ENCODE measurements around the gene TSPAN18. TPM values are rescaled to one million over a fixed set of nuclear protein-coding genes. Genes with fewer than 3 reads are reported as not detected.

TSPAN18 gene
- total and polyA plus RNA-seq, 2 experiments from 2014 or later = 6.0 to 10.6 TPM

- no peak overlapping the region for H3K4me2 ChIP-seq
- TF ChIP-seq ZNF462 (CRISPR knock-in tag; IDR thresholded peaks at IDR 0.05) = no peak
- peak; percentile 87 to 88 for TF ChIP-seq CTCF (conservative IDR thresholded peaks at IDR 0.05; ENCODE audit: low read depth in 2 of 2)
- no peaks in the 10 kb centered on the region for H3K27me3 ChIP-seq (ENCODE audit: insufficient read depth)
- H3K4me1 ChIP-seq (ENCODE audit: insufficient read depth) = peaks cover 35% of the 10 kb centered on the region
- ATAC-seq (peak; percentile 87), DNase-seq (ENCODE audit: low spot score) (peak; percentile 91)
- no peaks in the 10 kb centered on the region for H3K9me3 Mint-ChIP-seq
- H3K27ac Mint-ChIP-seq = no peak overlapping the region
- H3F3A ChIP-seq (replicated peaks; ENCODE audit: low read depth) = no peaks in the 10 kb centered on the region
- no peaks in the 10 kb centered on the region for H3K36me3 ChIP-seq (ENCODE audit: insufficient read depth)
- H3K4me3 Mint-ChIP-seq = no peak overlapping the region
- H3K79me2 ChIP-seq (replicated peaks; ENCODE audit: insufficient read depth) = no peaks in the 10 kb centered on the region
- no peak overlapping the region for H3K27ac ChIP-seq (ENCODE audit: low read depth)
- H2AFZ ChIP-seq = no peak overlapping the region
- H4K20me1 ChIP-seq (replicated peaks; ENCODE audit: insufficient read depth) = no peaks in the 10 kb centered on the region
- peaks cover 2% of the 10 kb centered on the region for H3K27me3 Mint-ChIP-seq (ENCODE audit: insufficient read depth, low read depth, poor library complexity)
- peaks cover 53% of the 10 kb centered on the region for H3K4me1 Mint-ChIP-seq
- no peaks in the 10 kb centered on the region for H3K9me2 ChIP-seq (ENCODE audit: insufficient read depth)
- H3K4me3 ChIP-seq = no peak overlapping the region
- no peaks in the 10 kb centered on the region; the same call in 1 of the 3 replicates for H3K36me3 Mint-ChIP-seq (ENCODE audit: low read depth)
These were observed 48.7 kb downstream of the TSPAN18 start for GRCh38 chr11:44775366-44775984.

- DNase-seq (ENCODE audit: low spot score) (no peak), ATAC-seq (no peak)
- no peaks in the 10 kb centered on the region for H3K79me2 ChIP-seq (replicated peaks; ENCODE audit: insufficient read depth)
- Mint-ChIP-seq H3K4me1 (peaks cover 58% of the 10 kb centered on the region), H3K27me3 (ENCODE audit: insufficient read depth, low read depth, poor library complexity) (peaks cover 2% of the 10 kb centered on the region), H3K27ac (no peak overlapping the region), H3K4me3 (no peak overlapping the region), H3K36me3 (ENCODE audit: low read depth) (no peaks in the 10 kb centered on the region; the same call in 1 of the 3 replicates), H3K9me3 (no peaks in the 10 kb centered on the region)
- H3K36me3 ChIP-seq (ENCODE audit: insufficient read depth) = no peaks in the 10 kb centered on the region
- no peak overlapping the region for H3K4me3 ChIP-seq
- no peak overlapping the region for H3K4me2 ChIP-seq
- no peaks in the 10 kb centered on the region for H3K9me2 ChIP-seq (ENCODE audit: insufficient read depth)
- H4K20me1 ChIP-seq (replicated peaks; ENCODE audit: insufficient read depth) = no peaks in the 10 kb centered on the region
- no peak overlapping the region for H2AFZ ChIP-seq
- H3F3A ChIP-seq (replicated peaks; ENCODE audit: low read depth) = no peaks in the 10 kb centered on the region
- no peaks in the 10 kb centered on the region for H3K27me3 ChIP-seq (ENCODE audit: insufficient read depth)
- H3K27ac ChIP-seq (ENCODE audit: low read depth) = no peak overlapping the region
- peaks cover 40% of the 10 kb centered on the region for H3K4me1 ChIP-seq (ENCODE audit: insufficient read depth)
- TF ChIP-seq ETS1 (IDR thresholded peaks at IDR 0.05) (no peak), STAT1 (IDR thresholded peaks at IDR 0.05; ENCODE audit: unreplicated experiment) (no peak), POLR2AphosphoS5 (IDR thresholded peaks at IDR 0.05; ENCODE audit: low read depth) (no peak), CREB1 (CRISPR knock-in tag; IDR thresholded peaks at IDR 0.05; ENCODE audit: low read depth) (no peak), JUNB (IDR thresholded peaks at IDR 0.05; ENCODE audit: unreplicated experiment) (no peak), EZH2phosphoT487 (IDR thresholded peaks at IDR 0.05; ENCODE audit: unreplicated experiment) (no peak), NANOG (IDR thresholded peaks at IDR 0.05; ENCODE audit: borderline replicate concordance) (no peak), ZNF331 (CRISPR knock-in tag; IDR thresholded peaks at IDR 0.05; ENCODE audit: low read depth) (no peak), CTCF (conservative IDR thresholded peaks at IDR 0.05; ENCODE audit: low read depth in 2 of 2) (no peak)
These were observed 49.3 kb downstream of the TSPAN18 start for GRCh38 chr11:44775985-44776446.

Data from GM23338 (cell line).